Activated naive CD8-positive, alpha-beta T cell treated with anti-CD3 and anti-CD28 coated beads, Interleukin-2, amount 10 ng/mL, durations not matched to agents 7 days and 5 days (primary cell): ENCODE results near the gene USP32. TPM values are rescaled to one million over a fixed set of nuclear protein-coding genes. Genes with fewer than 3 reads are reported as not detected.

Experiments
- ATAC-seq: fragments of 150-1000 bp; cut with Tn5 transposase; one replicate; pipeline ENCODE4 v1.10.0; 2021; ENCODE audit warnings: low read depth, moderate library complexity
- POLR2A ChIA-PET: fragments of 350-600 bp; sonication (Branson Sonifier 250); formaldehyde crosslinking; loops from one replicate; lab custom pipeline; 2021; ENCODE audit warnings: antibody characterized with exemption; lab: Charles Lee
- DNase-seq: peaks from one replicate; pipeline ENCODE4 v3.0.0; 2021
- H3K27ac Mint-ChIP-seq: one replicate; pipeline ENCODE4 v1.8.0; 2022; ENCODE audit warnings: mild to moderate bottlenecking, mixed read lengths
- H3K27me3 Mint-ChIP-seq: one replicate; pipeline ENCODE4 v1.8.0; 2022; ENCODE audit warnings: mild to moderate bottlenecking, moderate library complexity, mixed read lengths
- H3K36me3 Mint-ChIP-seq: one replicate; pipeline ENCODE4 v1.8.0; 2021; ENCODE audit warnings: mild to moderate bottlenecking, mixed read lengths
- H3K4me1 Mint-ChIP-seq: one replicate; pipeline ENCODE4 v1.8.0; 2021; ENCODE audit warnings: mixed read lengths
- H3K4me3 Mint-ChIP-seq: one replicate; pipeline ENCODE4 v1.8.0; 2022; ENCODE audit warnings: mild to moderate bottlenecking, moderate library complexity, mixed read lengths
- H3K9me3 Mint-ChIP-seq: one replicate; pipeline ENCODE4 v1.8.0; 2021; ENCODE audit warnings: mixed read lengths
- total RNA-seq, 2 experiments: library from RNA; stranded (reverse); gene quantifications; one replicate each; pipeline ENCODE4 v1.2.3, GENCODE V29; 2021

The USP32 gene
- total RNA-seq, 2 experiments from 2014 or later: 37.0 to 38.5 TPM

- DNase-seq: no peak
- Mint-ChIP-seq H3K4me3 (no peak overlapping the region), H3K36me3 (no peaks in the 10 kb centered on the region), H3K27ac (no peak overlapping the region), H3K27me3 (peaks cover 87% of the 10 kb centered on the region), H3K9me3 (no peaks in the 10 kb centered on the region), H3K4me1 (peaks cover 27% of the 10 kb centered on the region)
- no peak for ATAC-seq
- POLR2A ChIA-PET: no interaction called here
Measured at GRCh38 chr17:60145006-60145935, 246.7 kb downstream of the USP32 start.

- Mint-ChIP-seq H3K9me3 (no peaks in the 10 kb centered on the region), H3K4me1 (peaks cover 28% of the 10 kb centered on the region), H3K27ac (no peak overlapping the region), H3K4me3 (peak overlapping the region; percentile 42), H3K27me3 (peaks cover 93% of the 10 kb centered on the region), H3K36me3 (no peaks in the 10 kb centered on the region)
- peak; percentile 74 for ATAC-seq
- DNase-seq: peak; percentile 79
- POLR2A ChIA-PET: interaction anchor here (0.5 to 0.6 kb wide), 2 partner anchors 7 to 396 kb away, joined by 6 to 7 read pairs; no protein-coding TSS in a partner anchor
Measured at GRCh38 chr17:60142872-60143499, 248.9 kb downstream of the USP32 start.

GRCh38 chr17:60141111-60142018 is 250.6 kb downstream of the USP32 start:
- POLR2A ChIA-PET: no interaction called here
- H3K27ac Mint-ChIP-seq: no peak overlapping the region
- peaks cover 81% of the 10 kb centered on the region for H3K27me3 Mint-ChIP-seq
- no peaks in the 10 kb centered on the region for H3K36me3 Mint-ChIP-seq
- no peaks in the 10 kb centered on the region for H3K9me3 Mint-ChIP-seq
- DNase-seq: no peak
- H3K4me3 Mint-ChIP-seq: no peak overlapping the region
- H3K4me1 Mint-ChIP-seq: peaks cover 28% of the 10 kb centered on the region
- ATAC-seq: no peak

- Mint-ChIP-seq H3K36me3 (peaks cover 1% of the 10 kb centered on the region), H3K9me3 (no peaks in the 10 kb centered on the region), H3K4me1 (peaks cover 37% of the 10 kb centered on the region), H3K4me3 (no peak overlapping the region), H3K27ac (no peak overlapping the region), H3K27me3 (peaks cover 64% of the 10 kb centered on the region)
- POLR2A ChIA-PET: interaction anchor here (1.1 kb wide), 1 partner anchor 12 kb away, joined by 3 read pairs; no protein-coding TSS in a partner anchor
- peak; percentile 28 for ATAC-seq
- DNase-seq: peak; percentile 87
Measured at GRCh38 chr17:60139438-60140285, 252.3 kb downstream of the USP32 start.

- H3K4me1 Mint-ChIP-seq: peaks cover 42% of the 10 kb centered on the region
- no peak overlapping the region for H3K27ac Mint-ChIP-seq
Measured at GRCh38 chr17:60138769-60139437, 253.0 kb downstream of the USP32 start.

GRCh38 chr17:60137731-60138130 is 254.2 kb downstream of the USP32 start:
- ATAC-seq: no peak
- POLR2A ChIA-PET: interaction anchor here (0.6 kb wide), 1 partner anchor 450 kb away, joined by 3 read pairs; no protein-coding TSS in a partner anchor
- peaks cover 33% of the 10 kb centered on the region for H3K4me1 Mint-ChIP-seq
- no peak overlapping the region for H3K4me3 Mint-ChIP-seq
- no peak for DNase-seq
- H3K9me3 Mint-ChIP-seq: no peaks in the 10 kb centered on the region
- H3K27me3 Mint-ChIP-seq: peaks cover 46% of the 10 kb centered on the region
- peaks cover 5% of the 10 kb centered on the region for H3K36me3 Mint-ChIP-seq
- H3K27ac Mint-ChIP-seq: no peak overlapping the region

More at GRCh38 chr17:60138769-60139437, 253.0 kb downstream of the USP32 start:
- peaks cover 2% of the 10 kb centered on the region for H3K36me3 Mint-ChIP-seq
- no peak for ATAC-seq
- peaks cover 56% of the 10 kb centered on the region for H3K27me3 Mint-ChIP-seq
- no peak for DNase-seq
- no peaks in the 10 kb centered on the region for H3K9me3 Mint-ChIP-seq
- H3K4me3 Mint-ChIP-seq: no peak overlapping the region
- POLR2A ChIA-PET: interaction anchor here (1.1 kb wide), 1 partner anchor 12 kb away, joined by 3 read pairs; no protein-coding TSS in a partner anchor

- H3K4me3 Mint-ChIP-seq: peak overlapping the region; percentile 85
- ATAC-seq (no peak), DNase-seq (peak; percentile 10)
- H3K27me3 Mint-ChIP-seq: peaks cover 30% of the 10 kb centered on the region
- no peak overlapping the region for H3K27ac Mint-ChIP-seq
- POLR2A ChIA-PET: no interaction called here
- peaks cover 26% of the 10 kb centered on the region for H3K4me1 Mint-ChIP-seq
- peaks cover 15% of the 10 kb centered on the region for H3K36me3 Mint-ChIP-seq
- H3K9me3 Mint-ChIP-seq: no peaks in the 10 kb centered on the region
Measured at GRCh38 chr17:60135951-60136666, 255.8 kb downstream of the USP32 start.

GRCh38 chr17:60135151-60135950 is 256.6 kb downstream of the USP32 start:
- Mint-ChIP-seq H3K36me3 (peaks cover 16% of the 10 kb centered on the region), H3K27ac (peak overlapping the region; percentile 63), H3K4me3 (peak overlapping the region; percentile 85), H3K4me1 (peaks cover 21% of the 10 kb centered on the region), H3K27me3 (peaks cover 23% of the 10 kb centered on the region), H3K9me3 (no peaks in the 10 kb centered on the region)
- DNase-seq (peak; percentile 83), ATAC-seq (peak; percentile 96)
- POLR2A ChIA-PET: no interaction called here

- peaks cover 19% of the 10 kb centered on the region for H3K4me1 Mint-ChIP-seq
- peak; percentile 32 for DNase-seq
- H3K36me3 Mint-ChIP-seq: peaks cover 16% of the 10 kb centered on the region
- H3K27me3 Mint-ChIP-seq: peaks cover 16% of the 10 kb centered on the region
- no peak for ATAC-seq
- H3K9me3 Mint-ChIP-seq: no peaks in the 10 kb centered on the region
- POLR2A ChIA-PET: no interaction called here
- H3K27ac Mint-ChIP-seq: peak overlapping the region; percentile 63
- peak overlapping the region; percentile 85 for H3K4me3 Mint-ChIP-seq
Measured at GRCh38 chr17:60134396-60135150, 257.4 kb downstream of the USP32 start.

- DNase-seq (no peak), ATAC-seq (no peak)
- Mint-ChIP-seq H3K27me3 (peaks cover 3% of the 10 kb centered on the region), H3K4me3 (no peak overlapping the region), H3K4me1 (peaks cover 13% of the 10 kb centered on the region), H3K27ac (no peak overlapping the region), H3K36me3 (peaks cover 16% of the 10 kb centered on the region), H3K9me3 (no peaks in the 10 kb centered on the region)
- POLR2A ChIA-PET: interaction anchor here (0.7 kb wide), 1 partner anchor 264 kb away, joined by 3 read pairs; no protein-coding TSS in a partner anchor
Measured at GRCh38 chr17:60130466-60130865, 261.5 kb downstream of the USP32 start.
